Measurements from ENCODE around the gene CCDC97.

Gene CCDC97

DNA sequence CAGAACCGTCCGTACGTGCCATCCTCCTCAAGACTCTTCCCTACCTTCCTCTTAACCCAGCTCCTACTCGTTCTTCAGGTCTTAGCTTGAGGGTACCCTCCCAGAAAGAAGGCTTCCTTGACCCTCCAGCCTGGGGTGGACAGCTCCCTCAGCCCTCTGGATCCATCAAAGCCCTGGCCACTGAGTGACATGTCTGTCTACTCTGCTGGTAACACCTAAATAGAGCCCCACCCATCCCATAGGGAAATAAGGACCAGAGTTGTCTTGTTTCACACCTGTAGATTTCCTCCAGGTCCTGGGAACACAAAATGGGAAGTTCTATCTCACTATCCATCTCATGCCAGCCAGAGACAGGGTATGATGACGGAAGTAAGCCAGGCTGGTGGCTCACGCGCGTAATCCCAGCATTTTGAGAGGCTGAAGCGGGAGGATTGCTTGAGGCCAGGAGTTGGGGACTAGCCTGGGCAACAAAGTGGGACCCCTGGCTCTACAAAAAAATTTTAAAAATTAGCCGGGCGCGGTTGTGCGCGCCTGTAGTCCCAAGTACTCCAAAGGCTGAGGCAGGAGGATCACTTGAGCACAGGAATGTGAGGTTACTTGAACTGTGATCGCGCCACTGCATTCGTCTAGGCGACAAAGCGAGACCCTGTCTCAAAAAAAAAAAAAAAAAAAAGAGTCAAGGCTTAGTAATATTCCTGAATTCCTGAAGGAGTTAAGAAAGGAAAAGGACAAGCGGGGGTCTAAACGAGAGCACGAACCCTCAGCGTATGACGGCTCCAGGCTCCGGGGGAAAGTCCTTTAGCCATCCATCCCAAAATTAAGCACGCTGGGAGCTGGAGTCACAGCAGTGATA is 566 bp upstream of the CCDC97 start:
- peak overlapping the region; percentile 92 for H3K4me3 ChIP-seq (ENCODE audit: low read length)
- H4K20me1 ChIP-seq (ENCODE audit: insufficient read depth, low read length), result no peaks in the 10 kb centered on the region
- peaks cover 28% of the 10 kb centered on the region for H3K4me1 ChIP-seq (ENCODE audit: low read length)
- peak overlapping the region; percentile 84 for H3K9ac ChIP-seq (ENCODE audit: low read length)
- H3K27me3 ChIP-seq (ENCODE audit: low read depth, low read length), result no peaks in the 10 kb centered on the region
- H3K27ac ChIP-seq (ENCODE audit: low read length), result peak overlapping the region; percentile 84
- H3K4me2 ChIP-seq (ENCODE audit: low read length), result peak overlapping the region; percentile 90
- peak overlapping the region; percentile 90 for H2AFZ ChIP-seq (ENCODE audit: low read depth, low read length)
- TF ChIP-seq EZH2phosphoT487 (IDR thresholded peaks at IDR 0.05; ENCODE audit: low read depth), result no peak
- TF ChIP-seq CTCF (IDR thresholded peaks at IDR 0.05; ENCODE audit: low read depth, low read length), result no peak
- no peaks in the 10 kb centered on the region for H3K9me3 ChIP-seq (ENCODE audit: insufficient read depth, low read length)
- peaks cover 30% of the 10 kb centered on the region for H3K79me2 ChIP-seq (ENCODE audit: low read length)
- peaks cover 43% of the 10 kb centered on the region for H3K36me3 ChIP-seq (replicated peaks; ENCODE audit: low read depth, low read length)

- H3K9me3 ChIP-seq (ENCODE audit: insufficient read depth, low read length), result no peaks in the 10 kb centered on the region
- H3K27me3 ChIP-seq (ENCODE audit: low read depth, low read length), result no peaks in the 10 kb centered on the region
- no peak overlapping the region for H2AFZ ChIP-seq (ENCODE audit: low read depth, low read length)
- peaks cover 33% of the 10 kb centered on the region for H3K79me2 ChIP-seq (ENCODE audit: low read length)
- H3K9ac ChIP-seq (ENCODE audit: low read length), result peak overlapping the region; percentile 84
- no peaks in the 10 kb centered on the region for H4K20me1 ChIP-seq (ENCODE audit: insufficient read depth, low read length)
- no peak overlapping the region for H3K27ac ChIP-seq (ENCODE audit: low read length)
- H3K4me1 ChIP-seq (ENCODE audit: low read length), result peaks cover 28% of the 10 kb centered on the region
- peak overlapping the region; percentile 90 for H3K4me2 ChIP-seq (ENCODE audit: low read length)
- H3K4me3 ChIP-seq (ENCODE audit: low read length), result peak overlapping the region; percentile 92
- H3K36me3 ChIP-seq (replicated peaks; ENCODE audit: low read depth, low read length), result peaks cover 29% of the 10 kb centered on the region
- TF ChIP-seq EZH2phosphoT487 (IDR thresholded peaks at IDR 0.05; ENCODE audit: low read depth) (no peak), CTCF (IDR thresholded peaks at IDR 0.05; ENCODE audit: low read depth, low read length) (no peak)
These were observed 1.1 kb downstream of the CCDC97 start for GRCh38 chr19:41311072-41311471.

GRCh38 chr19:41311613-41312012 is 1.6 kb downstream of the CCDC97 start:
- Histone ChIP-seq H3K4me2 (ENCODE audit: low read length) (no peak overlapping the region), H3K36me3 (replicated peaks; ENCODE audit: low read depth, low read length) (peaks cover 29% of the 10 kb centered on the region), H3K27me3 (ENCODE audit: low read depth, low read length) (no peaks in the 10 kb centered on the region), H2AFZ (ENCODE audit: low read depth, low read length) (no peak overlapping the region), H3K9me3 (ENCODE audit: insufficient read depth, low read length) (no peaks in the 10 kb centered on the region), H3K27ac (ENCODE audit: low read length) (no peak overlapping the region), H3K79me2 (ENCODE audit: low read length) (peaks cover 33% of the 10 kb centered on the region), H3K4me1 (ENCODE audit: low read length) (peaks cover 28% of the 10 kb centered on the region), H3K9ac (ENCODE audit: low read length) (no peak overlapping the region), H3K4me3 (ENCODE audit: low read length) (no peak overlapping the region), H4K20me1 (ENCODE audit: insufficient read depth, low read length) (no peaks in the 10 kb centered on the region)
- TF ChIP-seq CTCF (IDR thresholded peaks at IDR 0.05; ENCODE audit: low read depth, low read length) (no peak), EZH2phosphoT487 (IDR thresholded peaks at IDR 0.05; ENCODE audit: low read depth) (no peak)

DNA sequence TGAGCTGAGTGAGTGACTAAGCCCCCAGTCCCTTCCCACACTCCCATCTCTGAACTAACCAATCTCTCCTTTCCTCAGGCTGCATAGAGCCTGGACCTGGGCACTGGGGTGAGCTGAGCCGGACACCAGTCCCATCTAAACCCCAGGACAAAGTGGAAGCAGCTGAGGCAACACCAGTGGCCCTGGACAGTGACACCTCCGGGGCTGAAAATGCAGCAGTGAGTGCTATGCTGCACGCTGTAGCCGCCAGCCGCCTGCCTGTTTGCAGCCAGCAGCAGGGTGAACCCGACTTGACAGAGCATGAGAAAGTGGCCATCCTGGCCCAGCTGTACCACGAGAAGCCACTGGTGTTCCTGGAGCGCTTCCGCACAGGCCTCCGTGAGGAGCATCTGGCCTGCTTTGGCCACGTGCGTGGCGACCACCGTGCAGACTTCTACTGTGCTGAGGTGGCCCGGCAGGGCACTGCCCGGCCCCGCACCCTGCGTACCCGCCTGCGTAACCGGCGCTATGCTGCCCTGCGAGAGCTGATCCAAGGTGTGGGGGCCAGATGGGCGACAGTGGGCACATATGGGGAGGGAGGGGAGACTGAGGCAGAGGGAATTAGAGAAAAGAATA is 6.4 kb downstream of the CCDC97 start:
- Histone ChIP-seq H3K27ac (ENCODE audit: low read length) (no peak overlapping the region), H3K9ac (ENCODE audit: low read length) (no peak overlapping the region), H3K4me3 (ENCODE audit: low read length) (no peak overlapping the region), H2AFZ (ENCODE audit: low read depth, low read length) (no peak overlapping the region), H3K36me3 (replicated peaks; ENCODE audit: low read depth, low read length) (peaks cover 53% of the 10 kb centered on the region), H3K4me2 (ENCODE audit: low read length) (no peak overlapping the region), H3K79me2 (ENCODE audit: low read length) (peaks cover 16% of the 10 kb centered on the region), H3K4me1 (ENCODE audit: low read length) (no peaks in the 10 kb centered on the region), H3K27me3 (ENCODE audit: low read depth, low read length) (no peaks in the 10 kb centered on the region), H3K9me3 (ENCODE audit: insufficient read depth, low read length) (no peaks in the 10 kb centered on the region), H4K20me1 (ENCODE audit: insufficient read depth, low read length) (peaks cover 12% of the 10 kb centered on the region; the same call in 1 of the 2 replicates)
- TF ChIP-seq CTCF (IDR thresholded peaks at IDR 0.05; ENCODE audit: low read depth, low read length), result no peak
- TF ChIP-seq EZH2phosphoT487 (IDR thresholded peaks at IDR 0.05; ENCODE audit: low read depth), result no peak

Measured in OCI-LY3 (cell line).